ENCODE data around the gene NOTUM. TPM values are rescaled to one million over a fixed set of nuclear protein-coding genes. Genes with fewer than 3 reads are reported as not detected.
A peak's percentile ranks its signal among the peaks of the same experiment; 100 is the strongest.

Gene NOTUM
- total RNA-seq, 1 donor from 2014 or later: not detected

DNA sequence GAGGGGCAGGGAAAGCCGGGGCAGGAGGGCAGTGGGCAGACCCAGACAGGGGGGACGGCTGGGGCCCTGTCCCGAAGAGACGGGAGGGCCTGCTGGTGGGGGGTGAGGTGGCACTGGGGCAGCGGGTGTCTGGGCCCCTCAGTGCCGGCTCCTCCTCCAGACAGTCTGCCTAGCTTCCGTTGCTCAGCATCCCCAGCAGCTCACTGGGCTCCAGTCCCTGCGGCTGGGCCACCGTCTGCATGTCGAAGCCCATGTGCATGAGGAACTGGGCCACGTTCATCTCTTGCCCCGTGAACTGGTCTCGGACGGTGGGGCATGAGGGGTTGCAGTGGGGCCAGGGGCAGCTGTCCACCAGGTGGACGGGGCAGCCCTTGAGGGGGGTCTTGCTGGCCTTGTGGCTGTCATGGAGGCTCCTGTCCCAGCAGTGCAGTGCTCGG is 8.2 kb downstream of the NOTUM start:
- Histone ChIP-seq H3K4me1 (no peaks in the 10 kb centered on the region), H3K9me3 (no peaks in the 10 kb centered on the region), H3K27me3 (no peaks in the 10 kb centered on the region), H3K27ac (no peak overlapping the region), H3K36me3 (no peaks in the 10 kb centered on the region), H3K4me3 (no peak overlapping the region)
- DNase-seq (ENCODE audit: extremely low spot score in 2 of 2): no peak
- intact Hi-C loops (cut with DNase I): loop anchor here (10.0 kb wide), 1 partner anchor 202 kb away; no protein-coding TSS in a partner anchor
- TF ChIP-seq POLR2AphosphoS5 (IDR thresholded peaks at IDR 0.05; ENCODE audit: insufficient read depth in 1 of 2, low read depth in 1 of 2) (no peak), POLR2A (IDR thresholded peaks at IDR 0.05) (no peak)
- TF ChIP-seq, protein P1, sequence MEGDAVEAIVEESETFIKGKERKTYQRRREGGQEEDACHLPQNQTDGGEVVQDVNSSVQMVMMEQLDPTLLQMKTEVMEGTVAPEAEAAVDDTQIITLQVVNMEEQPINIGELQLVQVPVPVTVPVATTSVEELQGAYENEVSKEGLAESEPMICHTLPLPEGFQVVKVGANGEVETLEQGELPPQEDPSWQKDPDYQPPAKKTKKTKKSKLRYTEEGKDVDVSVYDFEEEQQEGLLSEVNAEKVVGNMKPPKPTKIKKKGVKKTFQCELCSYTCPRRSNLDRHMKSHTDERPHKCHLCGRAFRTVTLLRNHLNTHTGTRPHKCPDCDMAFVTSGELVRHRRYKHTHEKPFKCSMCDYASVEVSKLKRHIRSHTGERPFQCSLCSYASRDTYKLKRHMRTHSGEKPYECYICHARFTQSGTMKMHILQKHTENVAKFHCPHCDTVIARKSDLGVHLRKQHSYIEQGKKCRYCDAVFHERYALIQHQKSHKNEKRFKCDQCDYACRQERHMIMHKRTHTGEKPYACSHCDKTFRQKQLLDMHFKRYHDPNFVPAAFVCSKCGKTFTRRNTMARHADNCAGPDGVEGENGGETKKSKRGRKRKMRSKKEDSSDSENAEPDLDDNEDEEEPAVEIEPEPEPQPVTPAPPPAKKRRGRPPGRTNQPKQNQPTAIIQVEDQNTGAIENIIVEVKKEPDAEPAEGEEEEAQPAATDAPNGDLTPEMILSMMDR (IDR thresholded peaks at IDR 0.05): no peak

DNA sequence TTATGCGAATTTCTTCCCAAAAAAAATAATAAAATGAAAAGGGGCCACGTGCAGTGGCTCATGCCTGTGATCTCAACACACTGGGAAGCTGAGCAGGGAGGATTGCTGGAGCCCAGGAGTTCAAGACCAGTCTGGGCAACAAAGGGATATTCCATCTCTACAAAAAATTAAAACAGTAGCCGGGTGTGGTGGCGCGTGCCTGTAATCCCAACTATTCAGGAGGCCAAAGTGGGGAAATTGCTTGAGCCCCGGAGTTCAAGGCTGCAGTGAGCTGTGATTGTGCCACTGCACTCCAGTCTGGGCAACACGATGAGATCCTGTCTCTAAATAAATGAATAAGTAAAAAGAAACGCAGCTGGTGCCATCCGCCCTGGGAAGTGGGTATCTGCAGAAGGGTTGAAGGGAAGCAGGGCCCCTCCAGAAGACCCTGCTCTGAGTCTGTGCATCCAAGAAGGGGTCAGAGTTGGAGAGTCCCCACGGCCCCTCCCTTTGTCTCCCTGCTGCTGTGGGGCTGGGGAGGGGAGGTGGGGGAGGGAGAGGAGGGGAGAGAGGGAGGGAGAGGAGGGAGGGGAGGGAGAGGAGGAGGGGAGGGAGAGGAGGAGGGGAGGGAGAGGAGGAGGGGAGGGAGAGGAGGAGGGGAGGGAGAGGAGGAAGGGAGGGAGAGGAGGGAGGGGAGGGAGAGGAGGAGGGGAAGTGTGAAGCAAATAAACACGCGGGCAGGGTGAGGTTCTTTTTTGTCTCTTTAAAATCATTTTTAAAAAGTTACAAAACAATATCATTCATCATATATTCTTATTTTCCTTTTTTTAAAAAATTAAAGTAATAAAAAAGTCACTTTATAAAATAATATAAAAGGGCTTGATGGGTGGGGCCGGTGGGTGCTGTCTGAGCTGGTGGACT is 9.0 kb downstream of the NOTUM start:
- Histone ChIP-seq H3K36me3 (no peaks in the 10 kb centered on the region), H3K27ac (no peak overlapping the region), H3K4me3 (no peak overlapping the region), H3K9me3 (no peaks in the 10 kb centered on the region), H3K4me1 (no peaks in the 10 kb centered on the region), H3K27me3 (no peaks in the 10 kb centered on the region)
- DNase-seq (ENCODE audit: extremely low spot score in 2 of 2): no peak
- intact Hi-C loops (cut with DNase I): loop anchor here (10.0 kb wide), 1 partner anchor 203 kb away; no protein-coding TSS in a partner anchor
- TF ChIP-seq, protein P1 (IDR thresholded peaks at IDR 0.05): no peak
- no peak for TF ChIP-seq POLR2AphosphoS5 (IDR thresholded peaks at IDR 0.05; ENCODE audit: insufficient read depth in 1 of 2, low read depth in 1 of 2)
- no peak for TF ChIP-seq POLR2A (IDR thresholded peaks at IDR 0.05)

DNA sequence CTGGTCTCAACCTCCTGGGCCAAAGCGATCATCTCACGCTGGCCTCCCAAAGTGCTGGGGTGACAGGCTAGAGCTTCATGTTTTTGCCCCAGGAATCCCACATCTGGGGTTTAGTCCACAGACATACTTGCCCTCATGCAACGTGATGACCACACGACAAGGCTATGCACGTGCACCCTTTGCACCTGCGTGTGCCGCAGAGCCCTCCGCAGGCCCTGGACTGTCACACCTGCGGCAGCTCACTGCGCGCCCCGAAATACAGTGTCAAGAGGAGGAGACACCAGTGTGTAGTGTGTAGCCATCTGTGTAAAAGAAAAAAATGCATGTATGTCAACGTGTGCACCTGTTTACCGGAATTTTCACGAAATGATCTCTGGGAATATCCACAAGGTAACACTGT is 10.5 kb downstream of the NOTUM start:
- DNase-seq (ENCODE audit: extremely low spot score in 2 of 2): no peak
- intact Hi-C loops (cut with DNase I): loop anchor here (10.0 kb wide), 1 partner anchor 204 kb away; no protein-coding TSS in a partner anchor
- no peaks in the 10 kb centered on the region for H3K9me3 ChIP-seq
- H3K27me3 ChIP-seq: no peaks in the 10 kb centered on the region
- H3K36me3 ChIP-seq: no peaks in the 10 kb centered on the region
- no peak overlapping the region for H3K27ac ChIP-seq
- no peak overlapping the region for H3K4me3 ChIP-seq
- H3K4me1 ChIP-seq: no peaks in the 10 kb centered on the region
- TF ChIP-seq, protein P1 (IDR thresholded peaks at IDR 0.05): no peak
- TF ChIP-seq POLR2A (IDR thresholded peaks at IDR 0.05) (no peak), POLR2AphosphoS5 (IDR thresholded peaks at IDR 0.05; ENCODE audit: insufficient read depth in 1 of 2, low read depth in 1 of 2) (no peak)

DNA sequence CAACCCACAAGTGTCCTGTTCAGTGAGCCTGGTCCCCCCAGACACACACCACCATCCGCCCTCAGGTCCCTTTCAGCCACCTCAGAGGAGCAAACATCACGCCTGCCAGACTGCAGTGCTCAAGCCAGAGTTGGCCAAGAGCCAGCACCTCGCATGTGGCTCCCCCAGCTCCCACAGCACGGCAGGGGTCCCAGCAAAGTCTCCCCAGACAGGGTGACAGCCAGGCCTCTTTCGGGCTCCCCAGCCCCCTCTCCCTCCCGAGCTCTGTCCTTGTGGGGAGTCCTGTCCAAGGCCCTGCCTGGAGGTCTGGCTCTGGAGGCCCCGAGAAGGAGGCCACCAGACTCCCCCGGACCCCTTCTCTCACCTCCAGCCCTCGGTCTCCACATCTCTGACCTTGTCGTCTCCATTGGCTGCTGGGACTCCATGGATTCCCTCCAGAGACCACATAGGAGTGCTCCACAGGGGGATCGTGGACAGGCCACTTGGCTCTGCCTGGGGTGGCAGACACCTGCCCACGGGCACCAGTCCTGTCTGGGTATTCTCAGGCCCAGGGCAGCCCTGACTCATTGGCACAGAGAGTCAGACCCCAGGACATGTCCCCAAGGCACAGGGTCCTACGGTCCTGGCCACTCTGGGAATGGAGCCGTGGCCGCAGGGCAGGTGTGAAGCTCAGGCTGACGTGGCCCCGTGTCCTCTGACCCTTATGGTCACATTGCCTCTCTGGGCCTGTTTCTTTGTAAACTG is 12.2 kb downstream of the NOTUM start:
- Histone ChIP-seq H3K27ac (no peak overlapping the region), H3K9me3 (no peaks in the 10 kb centered on the region), H3K27me3 (no peaks in the 10 kb centered on the region), H3K4me1 (no peaks in the 10 kb centered on the region), H3K4me3 (no peak overlapping the region), H3K36me3 (no peaks in the 10 kb centered on the region)
- intact Hi-C loops (cut with DNase I): no loop called here
- peak in 1 of 2 donors; percentile 77 for DNase-seq (ENCODE audit: extremely low spot score in 2 of 2)
- TF ChIP-seq, protein P1 (IDR thresholded peaks at IDR 0.05): no peak
- TF ChIP-seq POLR2AphosphoS5 (IDR thresholded peaks at IDR 0.05; ENCODE audit: insufficient read depth in 1 of 2, low read depth in 1 of 2) (no peak), POLR2A (IDR thresholded peaks at IDR 0.05) (no peak)
